Kidney epithelial cell (primary cell): ENCODE data around the gene HCFC2. TPM values are rescaled to one million over a fixed set of nuclear protein-coding genes. Genes with fewer than 3 reads are reported as not detected.

Experiments
- DNase-seq: peaks from one replicate; pipeline ENCODE4 v3.0.0-alpha.2; 2010; ENCODE audit warnings: low read depth
- H3K27me3 ChIP-seq: 2 replicates; pipeline ENCODE4 v1.6.0; 2011; ENCODE audit warnings: low read length; ENCODE audit not compliant: control insufficient read depth, insufficient read depth
- H3K36me3 ChIP-seq: 2 replicates; pipeline ENCODE4 v1.5.1; 2011; ENCODE audit warnings: low read length; ENCODE audit not compliant: control insufficient read depth, insufficient read depth
- H3K4me3 ChIP-seq: 2 replicates; pipeline ENCODE4 v1.5.1; 2011; ENCODE audit warnings: low read depth, mild to moderate bottlenecking, control low read depth, low read length
- CTCF ChIP-seq: IDR thresholded peaks from 2 replicates; pipeline ENCODE4 v1.5.1; 2011; ENCODE audit warnings: mild to moderate bottlenecking, moderate library complexity, low read length, control low read depth, inconsistent platforms; ENCODE audit not compliant: insufficient read depth, poor library complexity, severe bottlenecking
- total RNA-seq: library from RNA; depleted of rRNA; stranded (reverse); fragments of >200 nt; gene quantifications from 2 replicates; pipeline ENCODE4 v1.2.3, GENCODE V29; 2015

The HCFC2 gene
- total RNA-seq, 1 donor from 2014 or later = 7.4 TPM

DNA sequence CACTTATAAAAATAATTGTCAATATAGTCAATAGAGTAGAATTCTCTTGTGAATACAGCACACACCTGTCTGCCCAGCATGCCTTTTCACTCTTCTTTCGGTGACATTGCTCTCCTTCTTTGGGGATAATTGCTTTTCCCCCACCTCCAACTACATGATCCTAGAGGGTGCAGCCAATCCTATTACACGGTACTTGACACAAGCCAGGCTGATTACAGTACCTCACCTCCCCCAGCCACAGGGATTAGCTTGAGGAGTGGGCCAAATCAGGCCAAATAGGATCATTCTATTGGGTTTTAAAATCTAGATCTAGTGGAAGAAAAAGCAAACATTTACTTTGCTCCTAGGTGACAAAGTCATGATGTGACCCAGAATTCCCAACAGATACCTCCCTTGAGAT, 90.5 kb downstream of the HCFC2 start:
- no peaks in the 10 kb centered on the region for H3K27me3 ChIP-seq
- no peak for DNase-seq
- no peaks in the 10 kb centered on the region for H3K36me3 ChIP-seq
- no peak overlapping the region for H3K4me3 ChIP-seq
- no peak for TF ChIP-seq CTCF

Other genes with a start within 250 kb of the HCFC2 start
- 14.3 and 17.0 TPM in 2 replicates for gene NT5DC3, start 223.3 kb upstream of the HCFC2 start, total RNA-seq
- 619 and 748 TPM in 2 replicates for gene HSP90B1, start 134.1 kb upstream of the HCFC2 start, total RNA-seq
- gene TDG, start 98.7 kb upstream of the HCFC2 start, total RNA-seq = 34.9 and 35.5 TPM in 2 replicates
- 1.1 and 1.8 TPM in 2 replicates for gene GLT8D2, start 14.3 kb upstream of the HCFC2 start, total RNA-seq
- gene NFYB, start 73.7 kb downstream of the HCFC2 start, total RNA-seq = 14.3 and 17.2 TPM in 2 replicates
- gene TXNRD1, start 151.2 kb downstream of the HCFC2 start, total RNA-seq = 78.7 and 100 TPM in 2 replicates
- gene EID3, start 239.2 kb downstream of the HCFC2 start, total RNA-seq = 1.5 and 2.9 TPM in 2 replicates